GM12878 (cell line): ENCODE results near the gene SLC2A1.

ENCODE experiments used
- ATF3 ChIP-seq: IDR thresholded peaks from 2 replicates; pipeline ENCODE4 v1.6.1; 2011; ENCODE audit warnings: low read depth, mild to moderate bottlenecking, low read length, moderate library complexity, borderline replicate concordance; ENCODE audit errors: extremely low read depth
- EZH2 ChIP-seq: IDR thresholded peaks from 2 replicates; pipeline ENCODE4 v1.6.1; 2012; ENCODE audit warnings: low read depth, mild to moderate bottlenecking, control low read depth, inconsistent platforms, low read length, borderline replicate concordance; ENCODE audit not compliant: control insufficient read depth
- FOXM1 ChIP-seq: IDR thresholded peaks from 2 replicates; pipeline ENCODE4 v1.6.1; 2012; ENCODE audit warnings: low read depth, mild to moderate bottlenecking, inconsistent platforms, low read length, moderate library complexity
- JUNB ChIP-seq: IDR thresholded peaks from 2 replicates; pipeline ENCODE4 v1.6.1; 2016; ENCODE audit warnings: antibody characterized with exemption, mild to moderate bottlenecking
- NFYB ChIP-seq: IDR thresholded peaks from 2 replicates; pipeline ENCODE4 v1.6.1; 2011; ENCODE audit warnings: low read depth, mild to moderate bottlenecking, low read length, improper control_type of control experiment, moderate library complexity; ENCODE audit not compliant: insufficient read depth
- PBX3 ChIP-seq: IDR thresholded peaks from 2 replicates; pipeline ENCODE4 v1.6.1; 2011; ENCODE audit warnings: mild to moderate bottlenecking, low read depth, low read length, moderate library complexity; ENCODE audit not compliant: insufficient replicate concordance
- POLR2A ChIP-seq: IDR thresholded peaks from 2 replicates; pipeline ENCODE4 v1.6.1; 2011; ENCODE audit warnings: low read depth, mild to moderate bottlenecking, low read length
- RB1 ChIP-seq: fragments of 450-650 bp; formaldehyde crosslinking; IDR thresholded peaks from 2 replicates; pipeline ENCODE4 v1.6.1; 2017; ENCODE audit warnings: mild to moderate bottlenecking, borderline replicate concordance
- ZNF274 ChIP-seq: IDR thresholded peaks from one replicate; pipeline ENCODE4 v1.8.0; 2011; ENCODE audit not compliant: insufficient read length, insufficient read depth
- TF ChIP-seq, protein P1 (sequence below): IDR thresholded peaks from 2 replicates; pipeline ENCODE4 v1.6.1; 2011; ENCODE audit warnings: low read depth, low read length, improper control_type of control experiment, borderline replicate concordance
- TF ChIP-seq, protein P2 (sequence below): fragments of 450-650 bp; IDR thresholded peaks from 2 replicates; pipeline ENCODE4 v1.6.1; 2018; ENCODE audit warnings: borderline replicate concordance, mild to moderate bottlenecking; ENCODE audit not compliant: partially characterized antibody
- TF ChIP-seq, protein P3 (sequence below), 3 experiments: IDR thresholded peaks in 2 of 3; conservative IDR thresholded peaks in 1 of 3; 2 replicates each; pipeline ENCODE4 v1.5.1; 2011; ENCODE audit warnings: low read depth in 3 of 3, low read length in 3 of 3, mild to moderate bottlenecking in 3 of 3, control low read depth in 2 of 3, moderate library complexity in 2 of 3, inconsistent platforms in 1 of 3, mixed read lengths in 1 of 3; ENCODE audit not compliant: control insufficient read depth in 2 of 3, insufficient read depth in 1 of 3; ENCODE audit errors: extremely low read depth in 1 of 3
- TF ChIP-seq, protein P4 (sequence below): IDR thresholded peaks from 2 replicates; pipeline ENCODE4 v1.6.1; 2011; ENCODE audit warnings: borderline replicate concordance, low read depth, mild to moderate bottlenecking, moderate library complexity, mixed read lengths, low read length; ENCODE audit not compliant: insufficient read depth; ENCODE audit errors: extremely low read length

- TF ChIP-seq, protein P1, sequence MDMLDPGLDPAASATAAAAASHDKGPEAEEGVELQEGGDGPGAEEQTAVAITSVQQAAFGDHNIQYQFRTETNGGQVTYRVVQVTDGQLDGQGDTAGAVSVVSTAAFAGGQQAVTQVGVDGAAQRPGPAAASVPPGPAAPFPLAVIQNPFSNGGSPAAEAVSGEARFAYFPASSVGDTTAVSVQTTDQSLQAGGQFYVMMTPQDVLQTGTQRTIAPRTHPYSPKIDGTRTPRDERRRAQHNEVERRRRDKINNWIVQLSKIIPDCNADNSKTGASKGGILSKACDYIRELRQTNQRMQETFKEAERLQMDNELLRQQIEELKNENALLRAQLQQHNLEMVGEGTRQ, result no peak
- TF ChIP-seq, protein P2, sequence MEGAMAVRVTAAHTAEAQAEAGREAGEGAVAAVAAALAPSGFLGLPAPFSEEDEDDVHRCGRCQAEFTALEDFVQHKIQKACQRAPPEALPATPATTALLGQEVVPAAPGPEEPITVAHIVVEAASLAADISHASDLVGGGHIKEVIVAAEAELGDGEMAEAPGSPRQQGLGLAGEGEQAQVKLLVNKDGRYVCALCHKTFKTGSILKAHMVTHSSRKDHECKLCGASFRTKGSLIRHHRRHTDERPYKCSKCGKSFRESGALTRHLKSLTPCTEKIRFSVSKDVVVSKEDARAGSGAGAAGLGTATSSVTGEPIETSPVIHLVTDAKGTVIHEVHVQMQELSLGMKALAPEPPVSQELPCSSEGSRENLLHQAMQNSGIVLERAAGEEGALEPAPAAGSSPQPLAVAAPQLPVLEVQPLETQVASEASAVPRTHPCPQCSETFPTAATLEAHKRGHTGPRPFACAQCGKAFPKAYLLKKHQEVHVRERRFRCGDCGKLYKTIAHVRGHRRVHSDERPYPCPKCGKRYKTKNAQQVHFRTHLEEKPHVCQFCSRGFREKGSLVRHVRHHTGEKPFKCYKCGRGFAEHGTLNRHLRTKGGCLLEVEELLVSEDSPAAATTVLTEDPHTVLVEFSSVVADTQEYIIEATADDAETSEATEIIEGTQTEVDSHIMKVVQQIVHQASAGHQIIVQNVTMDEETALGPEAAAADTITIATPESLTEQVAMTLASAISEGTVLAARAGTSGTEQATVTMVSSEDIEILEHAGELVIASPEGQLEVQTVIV, result no peak
- TF ChIP-seq PBX3, result no peak
- peak; percentile 77 for TF ChIP-seq JUNB
- TF ChIP-seq ZNF274, result no peak
- no peak for TF ChIP-seq RB1
- no peak for TF ChIP-seq ATF3
- TF ChIP-seq EZH2, result no peak
- no peak for TF ChIP-seq NFYB
- TF ChIP-seq, protein P3, sequence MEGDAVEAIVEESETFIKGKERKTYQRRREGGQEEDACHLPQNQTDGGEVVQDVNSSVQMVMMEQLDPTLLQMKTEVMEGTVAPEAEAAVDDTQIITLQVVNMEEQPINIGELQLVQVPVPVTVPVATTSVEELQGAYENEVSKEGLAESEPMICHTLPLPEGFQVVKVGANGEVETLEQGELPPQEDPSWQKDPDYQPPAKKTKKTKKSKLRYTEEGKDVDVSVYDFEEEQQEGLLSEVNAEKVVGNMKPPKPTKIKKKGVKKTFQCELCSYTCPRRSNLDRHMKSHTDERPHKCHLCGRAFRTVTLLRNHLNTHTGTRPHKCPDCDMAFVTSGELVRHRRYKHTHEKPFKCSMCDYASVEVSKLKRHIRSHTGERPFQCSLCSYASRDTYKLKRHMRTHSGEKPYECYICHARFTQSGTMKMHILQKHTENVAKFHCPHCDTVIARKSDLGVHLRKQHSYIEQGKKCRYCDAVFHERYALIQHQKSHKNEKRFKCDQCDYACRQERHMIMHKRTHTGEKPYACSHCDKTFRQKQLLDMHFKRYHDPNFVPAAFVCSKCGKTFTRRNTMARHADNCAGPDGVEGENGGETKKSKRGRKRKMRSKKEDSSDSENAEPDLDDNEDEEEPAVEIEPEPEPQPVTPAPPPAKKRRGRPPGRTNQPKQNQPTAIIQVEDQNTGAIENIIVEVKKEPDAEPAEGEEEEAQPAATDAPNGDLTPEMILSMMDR (IDR thresholded peaks at IDR 0.05 in 2 of 3, conservative IDR thresholded peaks at IDR 0.05 in 1 of 3; ENCODE audit: control insufficient read depth in 2 of 3, extremely low read depth in 1 of 3, insufficient read depth in 1 of 3, low read depth in 3 of 3, low read length in 3 of 3), result no peak
- peak; percentile 91 for TF ChIP-seq FOXM1
- no peak; the same call in 1 of the 2 replicates for TF ChIP-seq POLR2A
- TF ChIP-seq, protein P4, sequence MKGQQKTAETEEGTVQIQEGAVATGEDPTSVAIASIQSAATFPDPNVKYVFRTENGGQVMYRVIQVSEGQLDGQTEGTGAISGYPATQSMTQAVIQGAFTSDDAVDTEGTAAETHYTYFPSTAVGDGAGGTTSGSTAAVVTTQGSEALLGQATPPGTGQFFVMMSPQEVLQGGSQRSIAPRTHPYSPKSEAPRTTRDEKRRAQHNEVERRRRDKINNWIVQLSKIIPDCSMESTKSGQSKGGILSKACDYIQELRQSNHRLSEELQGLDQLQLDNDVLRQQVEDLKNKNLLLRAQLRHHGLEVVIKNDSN, result no peak
Measured at GRCh38 chr1:42940851-42941639, 17.6 kb downstream of the SLC2A1 start.
